Kidney epithelial cell (primary cell): ENCODE data around the gene MR1. TPM values are rescaled to one million over a fixed set of nuclear protein-coding genes. Genes with fewer than 3 reads are reported as not detected.
"Not testable (repeated sequence)": the region's sequence is repeated elsewhere in the genome, so short reads cannot be mapped to it uniquely, and the experiment has no call there.

Source experiments
- DNase-seq: peaks from one replicate; pipeline ENCODE4 v3.0.0-alpha.2; 2010; ENCODE audit warnings: low read depth
- H3K27me3 ChIP-seq: 2 replicates; pipeline ENCODE4 v1.6.0; 2011; ENCODE audit warnings: low read length; ENCODE audit not compliant: control insufficient read depth, insufficient read depth
- H3K36me3 ChIP-seq: 2 replicates; pipeline ENCODE4 v1.5.1; 2011; ENCODE audit warnings: low read length; ENCODE audit not compliant: control insufficient read depth, insufficient read depth
- H3K4me3 ChIP-seq: 2 replicates; pipeline ENCODE4 v1.5.1; 2011; ENCODE audit warnings: low read depth, mild to moderate bottlenecking, control low read depth, low read length
- total RNA-seq: library from RNA; depleted of rRNA; stranded (reverse); fragments of >200 nt; gene quantifications from 2 replicates; pipeline ENCODE4 v1.2.3, GENCODE V29; 2015
- TF ChIP-seq, protein P1 (sequence below): IDR thresholded peaks from 2 replicates; pipeline ENCODE4 v1.5.1; 2011; ENCODE audit warnings: mild to moderate bottlenecking, moderate library complexity, low read length, control low read depth, inconsistent platforms; ENCODE audit not compliant: insufficient read depth, poor library complexity, severe bottlenecking

MR1 gene
- total RNA-seq, 1 donor from 2014 or later = 2.5 TPM

DNA sequence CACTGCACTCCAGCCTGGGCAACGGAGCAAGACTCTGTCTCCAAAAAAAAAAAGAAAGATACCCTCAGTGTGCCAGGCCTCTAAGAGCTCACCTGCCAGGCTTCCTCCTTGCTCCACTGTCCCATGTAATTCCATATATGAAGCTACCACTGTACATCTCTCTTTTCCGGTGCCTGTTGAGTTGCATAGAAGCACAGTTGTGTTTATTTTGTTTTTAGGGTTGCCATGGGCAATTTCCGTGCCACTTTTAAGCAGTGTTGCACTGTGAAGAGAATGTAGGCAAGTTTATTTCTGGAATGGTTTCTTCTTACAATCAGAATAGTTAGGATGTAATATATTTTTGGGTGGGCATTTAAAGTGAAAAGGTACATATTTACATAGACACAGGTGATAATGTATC is 23.3 kb downstream of the MR1 start:
- Histone ChIP-seq H3K27me3 (no peaks in the 10 kb centered on the region), H3K4me3 (no peak overlapping the region), H3K36me3 (no peaks in the 10 kb centered on the region)
- DNase-seq = no peak
- TF ChIP-seq, protein P1, sequence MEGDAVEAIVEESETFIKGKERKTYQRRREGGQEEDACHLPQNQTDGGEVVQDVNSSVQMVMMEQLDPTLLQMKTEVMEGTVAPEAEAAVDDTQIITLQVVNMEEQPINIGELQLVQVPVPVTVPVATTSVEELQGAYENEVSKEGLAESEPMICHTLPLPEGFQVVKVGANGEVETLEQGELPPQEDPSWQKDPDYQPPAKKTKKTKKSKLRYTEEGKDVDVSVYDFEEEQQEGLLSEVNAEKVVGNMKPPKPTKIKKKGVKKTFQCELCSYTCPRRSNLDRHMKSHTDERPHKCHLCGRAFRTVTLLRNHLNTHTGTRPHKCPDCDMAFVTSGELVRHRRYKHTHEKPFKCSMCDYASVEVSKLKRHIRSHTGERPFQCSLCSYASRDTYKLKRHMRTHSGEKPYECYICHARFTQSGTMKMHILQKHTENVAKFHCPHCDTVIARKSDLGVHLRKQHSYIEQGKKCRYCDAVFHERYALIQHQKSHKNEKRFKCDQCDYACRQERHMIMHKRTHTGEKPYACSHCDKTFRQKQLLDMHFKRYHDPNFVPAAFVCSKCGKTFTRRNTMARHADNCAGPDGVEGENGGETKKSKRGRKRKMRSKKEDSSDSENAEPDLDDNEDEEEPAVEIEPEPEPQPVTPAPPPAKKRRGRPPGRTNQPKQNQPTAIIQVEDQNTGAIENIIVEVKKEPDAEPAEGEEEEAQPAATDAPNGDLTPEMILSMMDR = no peak

DNA sequence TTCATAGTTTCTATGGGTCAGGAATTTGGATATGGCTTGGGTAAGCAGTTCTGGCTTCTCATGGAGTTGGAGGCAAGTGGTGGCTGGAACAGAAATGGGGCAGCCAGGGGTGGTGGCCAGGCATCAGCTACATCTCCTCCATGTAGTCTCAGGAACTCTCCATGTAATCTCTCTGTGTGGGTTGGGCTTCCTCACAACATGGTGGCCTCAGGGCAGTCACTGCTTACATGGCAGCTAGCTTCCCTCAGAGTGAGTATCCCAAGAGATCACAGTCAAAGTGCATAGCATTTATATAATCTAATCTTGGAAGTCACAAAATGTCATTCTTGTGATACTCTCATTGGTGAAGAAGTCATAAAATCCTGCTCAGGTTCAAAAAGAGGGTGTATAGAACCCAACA is 25.7 kb downstream of the MR1 start:
- DNase-seq = no peak
- no peak overlapping the region for H3K4me3 ChIP-seq
- no peaks in the 10 kb centered on the region for H3K36me3 ChIP-seq
- no peaks in the 10 kb centered on the region for H3K27me3 ChIP-seq
- TF ChIP-seq, protein P1 = no peak

DNA sequence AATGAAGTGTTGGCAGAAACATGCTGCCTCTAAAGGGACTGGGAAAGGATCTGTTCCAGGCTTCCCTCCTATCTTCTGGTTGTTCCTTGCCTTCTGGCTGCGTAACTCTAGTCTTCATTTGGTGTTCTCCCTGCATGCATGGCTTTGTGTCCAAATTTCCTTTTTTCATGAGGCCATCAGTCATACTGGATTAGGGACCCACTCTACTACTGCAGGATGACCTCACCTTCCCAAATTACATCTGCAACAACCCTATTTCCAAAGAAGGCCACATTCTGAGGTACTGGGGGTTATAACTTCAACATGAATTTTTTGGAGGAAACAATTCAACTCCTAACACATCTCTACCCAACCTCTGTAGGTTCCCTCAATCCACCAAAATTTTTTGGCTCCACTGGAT is 26.3 kb downstream of the MR1 start:
- DNase-seq = no peak
- H3K36me3 ChIP-seq = no peaks in the 10 kb centered on the region
- H3K4me3 ChIP-seq = no peak overlapping the region
- TF ChIP-seq, protein P1 = no peak
- no peaks in the 10 kb centered on the region for H3K27me3 ChIP-seq

DNA sequence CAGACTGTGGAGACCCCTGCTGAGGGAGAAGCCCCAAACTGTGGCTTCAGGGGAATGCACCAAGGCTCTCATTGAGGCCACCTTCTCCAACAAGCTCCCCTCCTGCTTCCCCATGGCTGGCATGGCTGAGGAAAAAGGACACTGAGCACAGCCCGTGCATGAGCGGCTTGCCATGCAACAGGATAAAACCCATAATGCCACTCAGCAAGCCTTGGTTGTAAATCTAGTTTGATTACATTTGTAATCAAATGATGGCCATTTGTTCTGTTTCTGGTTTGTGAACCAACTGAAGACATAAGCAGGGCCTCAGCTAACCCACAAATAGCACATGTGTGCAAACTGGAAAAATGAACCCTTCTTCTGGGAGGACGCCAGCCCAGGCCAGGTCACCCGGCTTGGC is 27.2 kb downstream of the MR1 start:
- not testable (repeated sequence) for H3K4me3 ChIP-seq, DNase-seq, H3K27me3 ChIP-seq, H3K36me3 ChIP-seq

DNA sequence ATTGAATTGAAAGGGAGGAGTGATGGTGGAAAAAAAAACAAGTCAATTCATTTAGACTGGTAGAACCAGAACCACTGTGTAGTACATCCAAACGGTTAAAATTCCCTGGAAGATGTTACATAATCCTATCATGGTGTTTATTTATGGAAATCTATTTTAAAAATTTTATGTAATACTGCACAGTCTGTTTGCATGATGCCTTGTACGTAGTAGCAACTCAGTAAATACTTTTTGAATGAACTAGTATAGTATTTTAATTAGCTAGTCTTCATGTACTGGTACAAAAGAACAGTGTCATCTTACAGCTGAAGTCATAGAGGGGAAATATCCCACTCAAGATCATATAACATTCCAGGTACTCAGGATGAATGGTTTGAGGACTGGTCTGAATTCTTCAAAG is 27.7 kb downstream of the MR1 start:
- H3K27me3 ChIP-seq = no peaks in the 10 kb centered on the region
- H3K4me3 ChIP-seq = no peak overlapping the region
- DNase-seq = no peak
- TF ChIP-seq, protein P1 = no peak
- H3K36me3 ChIP-seq = no peaks in the 10 kb centered on the region

DNA sequence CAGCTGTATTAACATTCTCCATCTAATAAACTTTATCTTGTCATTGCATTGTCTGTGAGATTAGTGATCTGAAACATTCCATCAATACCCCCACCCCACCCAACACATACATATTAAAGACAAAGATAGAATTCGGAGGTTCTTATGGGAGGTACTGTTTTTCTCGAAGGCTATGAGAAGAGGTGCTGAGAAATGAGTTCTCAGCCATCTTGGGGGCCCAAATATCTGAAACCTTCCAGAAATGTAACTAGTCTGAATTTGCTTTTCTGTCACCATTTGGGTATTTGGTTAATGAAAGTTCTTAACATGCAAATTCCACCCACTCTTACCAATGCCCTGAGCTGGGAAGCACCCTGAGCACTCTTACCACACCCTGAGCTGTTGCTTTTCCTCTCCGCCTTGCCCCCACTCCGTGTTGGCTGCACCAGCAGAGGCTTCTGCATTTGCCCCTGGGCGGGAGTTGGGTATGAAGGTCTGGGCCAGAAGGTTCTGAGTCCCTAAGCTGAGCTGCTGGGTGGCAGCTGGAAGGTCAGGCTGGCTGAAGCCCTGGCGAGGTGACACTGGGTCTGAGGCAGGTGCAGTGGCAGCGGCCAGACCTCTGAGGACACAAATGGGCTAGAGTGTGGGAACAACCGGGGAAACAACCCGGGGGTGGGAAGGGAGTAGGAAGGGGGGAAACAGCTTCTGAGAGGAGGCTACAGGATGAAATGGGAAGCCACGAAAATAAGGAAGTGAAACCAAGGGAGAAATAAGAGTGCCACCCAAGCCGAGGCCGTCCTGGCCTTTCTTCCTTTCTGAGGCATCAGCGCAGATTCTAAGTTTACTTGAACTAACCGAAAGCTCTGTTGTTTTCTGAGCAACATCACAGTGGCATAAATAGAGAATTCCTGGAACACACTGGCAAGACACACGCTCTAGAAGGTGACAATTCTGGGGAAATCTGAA is 28.4 kb downstream of the MR1 start:
- H3K36me3 ChIP-seq = no peaks in the 10 kb centered on the region
- no peak for DNase-seq
- no peaks in the 10 kb centered on the region for H3K27me3 ChIP-seq
- TF ChIP-seq, protein P1 = no peak
- H3K4me3 ChIP-seq = no peak overlapping the region
